ENCODE results near the gene SLC35C1.

DNA sequence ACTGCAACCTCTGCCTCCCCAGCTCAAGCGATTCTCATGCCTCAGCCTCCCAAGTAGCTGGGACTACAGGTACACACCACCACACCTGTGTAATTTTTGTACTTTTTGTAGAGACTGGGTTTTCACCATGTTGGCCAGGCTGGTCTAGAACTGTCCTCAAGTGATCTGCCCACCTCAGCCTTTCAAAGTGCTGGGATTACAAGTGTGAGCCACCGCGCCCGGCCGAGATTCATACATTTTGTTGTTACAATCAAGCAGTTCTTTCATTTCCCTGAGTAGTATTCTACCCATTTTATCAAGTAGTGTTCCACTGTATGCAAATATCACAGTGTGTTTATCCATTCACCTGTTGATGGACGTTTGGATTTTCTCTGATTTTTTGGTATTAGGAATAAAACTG, 26.6 kb upstream of the SLC35C1 start:
- TF ChIP-seq, protein P1, sequence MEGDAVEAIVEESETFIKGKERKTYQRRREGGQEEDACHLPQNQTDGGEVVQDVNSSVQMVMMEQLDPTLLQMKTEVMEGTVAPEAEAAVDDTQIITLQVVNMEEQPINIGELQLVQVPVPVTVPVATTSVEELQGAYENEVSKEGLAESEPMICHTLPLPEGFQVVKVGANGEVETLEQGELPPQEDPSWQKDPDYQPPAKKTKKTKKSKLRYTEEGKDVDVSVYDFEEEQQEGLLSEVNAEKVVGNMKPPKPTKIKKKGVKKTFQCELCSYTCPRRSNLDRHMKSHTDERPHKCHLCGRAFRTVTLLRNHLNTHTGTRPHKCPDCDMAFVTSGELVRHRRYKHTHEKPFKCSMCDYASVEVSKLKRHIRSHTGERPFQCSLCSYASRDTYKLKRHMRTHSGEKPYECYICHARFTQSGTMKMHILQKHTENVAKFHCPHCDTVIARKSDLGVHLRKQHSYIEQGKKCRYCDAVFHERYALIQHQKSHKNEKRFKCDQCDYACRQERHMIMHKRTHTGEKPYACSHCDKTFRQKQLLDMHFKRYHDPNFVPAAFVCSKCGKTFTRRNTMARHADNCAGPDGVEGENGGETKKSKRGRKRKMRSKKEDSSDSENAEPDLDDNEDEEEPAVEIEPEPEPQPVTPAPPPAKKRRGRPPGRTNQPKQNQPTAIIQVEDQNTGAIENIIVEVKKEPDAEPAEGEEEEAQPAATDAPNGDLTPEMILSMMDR (IDR thresholded peaks at IDR 0.05): no peak
- TF ChIP-seq POLR2A (IDR thresholded peaks at IDR 0.05): no peak
